NT2/D1 (cell line): ENCODE data around the gene DCAF8L2.
"Not testable (repeated sequence)": the region's sequence is repeated elsewhere in the genome, so short reads cannot be mapped to it uniquely, and the experiment has no call there.

Experiments used
- YY1 ChIP-seq: IDR thresholded peaks from 2 replicates; pipeline ENCODE4 v1.6.1; 2011; ENCODE audit not compliant: insufficient read length, insufficient read depth
- ZNF274 ChIP-seq: IDR thresholded peaks from 2 replicates; pipeline ENCODE4 v1.6.1; 2011; ENCODE audit warnings: mild to moderate bottlenecking, low read depth, low read length

GRCh38 chrX:27743521-27743920, 153.4 kb downstream of the DCAF8L2 start:
- not testable (repeated sequence) for TF ChIP-seq ZNF274, YY1
